CD8-positive, alpha-beta memory T cell (primary cell): Measurements from ENCODE around the gene UBE2G2. TPM values are rescaled to one million over a fixed set of nuclear protein-coding genes. Genes with fewer than 3 reads are reported as not detected.

Experiments used
- CTCF ChIA-PET: fragments of 350-600 bp; sonication (Branson Sonifier 250); formaldehyde crosslinking; loops from one replicate; lab custom pipeline; 2021; ENCODE audit warnings: antibody characterized with exemption; lab: Charles Lee
- POLR2A ChIA-PET: fragments of 350-600 bp; sonication (Branson Sonifier 250); formaldehyde crosslinking; loops from one replicate; lab custom pipeline; 2021; ENCODE audit warnings: antibody characterized with exemption; lab: Charles Lee
- DNase-seq, 5 donors: peaks; one replicate each; pipeline versions ENCODE4 v3.0.0 to v3.0.0-alpha.2; 2020 to 2022; ENCODE audit warnings: mixed read lengths in 1 of 5
- H3K27ac ChIP-seq: one replicate; pipeline ENCODE4 v1.7.0; 2013; ENCODE audit warnings: low read depth, mild to moderate bottlenecking, low read length, moderate library complexity
- H3K27me3 ChIP-seq: 2 replicates; pipeline ENCODE4 v1.7.0; 2013; ENCODE audit warnings: low read length, mild to moderate bottlenecking; ENCODE audit not compliant: insufficient read depth, poor library complexity, severe bottlenecking
- H3K36me3 ChIP-seq: 2 replicates; pipeline ENCODE4 v1.7.0; 2013; ENCODE audit warnings: mild to moderate bottlenecking, low read length, moderate library complexity; ENCODE audit not compliant: insufficient read depth
- H3K4me1 ChIP-seq: 2 replicates; pipeline ENCODE4 v1.7.0; 2013; ENCODE audit warnings: mild to moderate bottlenecking, low read length, moderate library complexity; ENCODE audit not compliant: insufficient read depth
- H3K4me3 ChIP-seq: 2 replicates; pipeline ENCODE4 v1.7.0; 2013; ENCODE audit warnings: mild to moderate bottlenecking, low read length
- H3K9me3 ChIP-seq: 2 replicates; pipeline ENCODE4 v1.7.0; 2013; ENCODE audit warnings: mild to moderate bottlenecking, low read length
- H3K27ac Mint-ChIP-seq, 8 donors: one replicate each; pipeline ENCODE4 v1.8.0; 2020 to 2021; ENCODE audit warnings: mixed read lengths in 8 of 8, mild to moderate bottlenecking in 6 of 8, inconsistent platforms in 3 of 8, moderate library complexity in 3 of 8
- H3K27me3 Mint-ChIP-seq, 2 donors: one replicate each; pipeline ENCODE4 v1.8.0; 2020 to 2021; ENCODE audit warnings: mixed read lengths in 2 of 2, mild to moderate bottlenecking in 1 of 2, moderate library complexity in 1 of 2
- H3K36me3 Mint-ChIP-seq, 3 donors: one replicate each; pipeline ENCODE4 v1.8.0; 2020 to 2021; ENCODE audit warnings: mixed read lengths in 3 of 3, inconsistent platforms in 1 of 3, mild to moderate bottlenecking in 1 of 3
- H3K4me1 Mint-ChIP-seq, 3 donors: one replicate each; pipeline ENCODE4 v1.8.0; 2020 to 2021; ENCODE audit warnings: mixed read lengths in 3 of 3, inconsistent platforms in 1 of 3, mild to moderate bottlenecking in 1 of 3
- H3K4me3 Mint-ChIP-seq, 7 donors: one replicate each; pipeline ENCODE4 v1.8.0; 2020 to 2021; ENCODE audit warnings: mixed read lengths in 7 of 7, mild to moderate bottlenecking in 6 of 7, moderate library complexity in 4 of 7, inconsistent platforms in 2 of 7
- H3K9me3 Mint-ChIP-seq, 5 donors: one replicate each; pipeline ENCODE4 v1.8.0; 2020 to 2022; ENCODE audit warnings: mixed read lengths in 5 of 5, mild to moderate bottlenecking in 3 of 5, moderate library complexity in 2 of 5, inconsistent platforms in 1 of 5
- polyA plus RNA-seq: library from polyadenylated mRNA; unstranded; fragments of 300-500 nt; fragmentation: Illumina TruSeq; gene quantifications from one replicate; pipeline ENCODE4 v1.2.3, GENCODE V29; 2021
- total RNA-seq, 2 experiments: library from RNA; stranded (reverse); gene quantifications; one replicate each; pipeline ENCODE4 v1.2.3, GENCODE V29; 2021

The UBE2G2 gene
- total and polyA plus RNA-seq, 3 experiments from 2014 or later, result 60.1 to 116 (median 112) TPM

- H3K27ac ChIP-seq, result no peak overlapping the region
- Mint-ChIP-seq H3K4me1 (peaks cover 0 to 3% (median 3%) of the 10 kb centered on the region in 3 donors), H3K9me3 (no peaks in the 10 kb centered on the region), H3K27ac (no peak overlapping the region), H3K36me3 (no peaks in the 10 kb centered on the region), H3K27me3 (no peaks in the 10 kb centered on the region), H3K4me3 (no peak overlapping the region)
- no peaks in the 10 kb centered on the region for H3K36me3 ChIP-seq
- H3K4me3 ChIP-seq, result no peak overlapping the region
- ChIA-PET POLR2A (interaction anchor here (0.6 kb wide), 1 partner anchor 1078 kb away, joined by 5 read pairs; no protein-coding TSS in a partner anchor), CTCF (no interaction called here)
- no peaks in the 10 kb centered on the region for H3K4me1 ChIP-seq
- peak in 1 of 5 donors; percentile 16 for DNase-seq
- H3K27me3 ChIP-seq, result no peaks in the 10 kb centered on the region
- no peaks in the 10 kb centered on the region for H3K9me3 ChIP-seq
Measured at GRCh38 chr21:44758781-44759627, 42.6 kb downstream of the UBE2G2 start.

GRCh38 chr21:44758141-44758561 lies 43.5 kb downstream of the UBE2G2 start:
- Mint-ChIP-seq H3K27ac (peak overlapping the region in 1 of 8 donors; percentile 68), H3K27me3 (no peaks in the 10 kb centered on the region), H3K9me3 (no peaks in the 10 kb centered on the region), H3K36me3 (no peaks in the 10 kb centered on the region), H3K4me3 (no peak overlapping the region), H3K4me1 (peaks cover 0 to 3% (median 3%) of the 10 kb centered on the region in 3 donors)
- ChIA-PET CTCF (no interaction called here), POLR2A (interaction anchor here (0.6 kb wide), 1 partner anchor 1077 kb away, joined by 5 read pairs; no protein-coding TSS in a partner anchor)
- no peak overlapping the region for H3K27ac ChIP-seq
- H3K4me1 ChIP-seq, result no peaks in the 10 kb centered on the region
- no peaks in the 10 kb centered on the region for H3K27me3 ChIP-seq
- H3K36me3 ChIP-seq, result no peaks in the 10 kb centered on the region
- peak in 1 of 5 donors; percentile 23 for DNase-seq
- no peaks in the 10 kb centered on the region for H3K9me3 ChIP-seq
- no peak overlapping the region for H3K4me3 ChIP-seq

DNA sequence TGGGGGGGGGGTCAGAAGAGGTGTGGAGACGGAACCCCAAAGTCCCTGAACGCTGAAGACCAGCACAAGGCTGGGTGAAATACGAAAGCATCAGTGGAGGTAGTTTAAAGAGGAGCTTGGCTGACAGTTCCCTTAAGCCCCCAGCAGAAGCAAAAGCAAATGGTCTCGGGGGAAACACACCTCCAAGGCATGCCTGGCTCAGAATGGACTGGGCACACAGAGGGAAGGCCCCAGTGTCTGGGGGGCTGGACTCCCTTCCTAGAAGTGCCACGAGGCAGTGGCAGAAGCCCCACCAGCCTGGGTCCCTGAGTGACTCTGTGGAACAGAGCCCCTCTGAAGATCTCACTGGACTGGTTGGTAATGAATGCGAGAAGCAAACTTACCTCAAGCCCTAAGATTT lies 43.9 kb downstream of the UBE2G2 start:
- no peaks in the 10 kb centered on the region for H3K9me3 ChIP-seq
- CTCF ChIA-PET, result no interaction called here
- peak overlapping the region in 1 of 8 donors; percentile 68 for H3K27ac Mint-ChIP-seq
- no peaks in the 10 kb centered on the region for H3K27me3 Mint-ChIP-seq
- no peak overlapping the region for H3K4me3 Mint-ChIP-seq
- H3K4me1 Mint-ChIP-seq, result peaks cover 0 to 3% (median 3%) of the 10 kb centered on the region in 3 donors
- no peak overlapping the region for H3K4me3 ChIP-seq
- no peaks in the 10 kb centered on the region for H3K36me3 ChIP-seq
- no peaks in the 10 kb centered on the region for H3K4me1 ChIP-seq
- no peaks in the 10 kb centered on the region for H3K9me3 Mint-ChIP-seq
- no peak for DNase-seq
- no peaks in the 10 kb centered on the region for H3K27me3 ChIP-seq
- H3K27ac ChIP-seq, result no peak overlapping the region
- POLR2A ChIA-PET, result no interaction called here
- H3K36me3 Mint-ChIP-seq, result no peaks in the 10 kb centered on the region

DNA sequence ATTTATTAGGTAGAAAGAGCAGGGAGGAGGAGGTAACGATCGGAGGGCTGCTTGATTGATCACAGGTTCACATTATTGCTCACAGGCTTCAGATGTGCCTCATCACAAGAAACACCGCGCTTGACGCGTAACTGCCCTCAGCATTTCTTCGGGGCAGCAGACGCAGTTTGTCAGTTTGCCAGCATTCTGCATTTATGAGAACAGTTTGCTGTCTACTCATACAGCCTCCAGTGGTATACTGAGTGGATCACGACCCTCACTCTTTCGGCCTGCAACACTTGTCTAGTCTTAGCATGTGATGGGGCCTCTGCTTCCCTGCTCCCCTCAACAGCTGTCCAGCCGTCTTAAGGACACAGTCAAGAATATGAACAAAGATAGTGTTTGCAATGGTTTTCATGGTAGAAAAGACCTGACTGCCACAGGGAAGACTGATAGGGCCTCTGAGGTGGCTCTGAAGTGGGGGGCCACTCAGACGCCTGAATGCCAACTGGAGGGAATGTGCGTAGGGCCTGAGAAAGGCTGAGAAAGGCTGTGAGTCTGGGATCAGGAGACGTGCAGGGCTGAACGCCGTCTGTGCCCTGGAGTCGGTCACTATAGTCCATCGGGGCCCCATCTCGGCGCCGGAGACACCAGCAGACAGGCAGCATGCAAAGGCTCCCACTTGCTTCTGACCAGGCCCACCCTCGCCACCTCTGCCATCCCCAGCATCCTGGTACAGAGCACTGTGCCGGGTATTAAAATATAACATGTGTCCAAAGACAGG lies 45.0 kb downstream of the UBE2G2 start:
- no peaks in the 10 kb centered on the region for H3K9me3 Mint-ChIP-seq
- Histone ChIP-seq H3K36me3 (no peaks in the 10 kb centered on the region), H3K27me3 (no peaks in the 10 kb centered on the region), H3K9me3 (no peaks in the 10 kb centered on the region), H3K4me1 (no peaks in the 10 kb centered on the region), H3K27ac (no peak overlapping the region), H3K4me3 (no peak overlapping the region)
- POLR2A ChIA-PET, result no interaction called here
- H3K27ac Mint-ChIP-seq, result peak overlapping the region in 1 of 8 donors; percentile 32
- H3K36me3 Mint-ChIP-seq, result no peaks in the 10 kb centered on the region
- H3K4me3 Mint-ChIP-seq, result no peak overlapping the region
- peaks cover 0 to 3% (median 3%) of the 10 kb centered on the region in 3 donors for H3K4me1 Mint-ChIP-seq
- H3K27me3 Mint-ChIP-seq, result no peaks in the 10 kb centered on the region
- CTCF ChIA-PET, result no interaction called here
- DNase-seq, result peak in 1 of 5 donors; percentile 26

DNA sequence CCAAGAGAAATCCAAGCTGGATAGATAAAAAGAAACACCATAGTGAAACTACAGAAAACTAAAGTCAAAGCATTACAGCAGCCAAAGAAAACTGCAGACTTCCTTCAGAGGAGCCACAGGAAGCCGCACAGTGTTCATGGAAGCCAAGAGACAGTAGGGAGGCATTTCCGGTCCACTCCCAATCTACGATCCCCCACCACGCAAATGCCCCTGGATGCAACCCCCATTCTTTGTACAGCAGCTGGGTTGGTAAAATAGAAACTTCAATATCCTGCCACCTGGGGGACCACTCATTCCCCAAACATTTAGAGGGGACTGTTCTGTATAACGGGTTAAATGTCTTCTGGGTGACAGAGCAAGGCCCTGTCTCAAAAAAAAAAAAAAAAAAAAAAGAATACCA lies 46.4 kb downstream of the UBE2G2 start:
- H3K27ac Mint-ChIP-seq, result no peak overlapping the region

GRCh38 chr21:44753357-44753756 lies 48.3 kb downstream of the UBE2G2 start:
- ChIA-PET POLR2A (no interaction called here), CTCF (interaction anchor here (1.0 to 2.3 kb wide), 4 partner anchors 11 to 243 kb away, joined by 3 to 5 read pairs (median 4); no protein-coding TSS in a partner anchor)
- Histone ChIP-seq H3K4me3 (no peak overlapping the region), H3K36me3 (no peaks in the 10 kb centered on the region), H3K27me3 (peaks cover 11% of the 10 kb centered on the region), H3K9me3 (no peaks in the 10 kb centered on the region), H3K27ac (no peak overlapping the region), H3K4me1 (no peaks in the 10 kb centered on the region)
- DNase-seq, result peak in 1 of 5 donors; percentile 12
- Mint-ChIP-seq H3K27ac (no peak overlapping the region), H3K36me3 (no peaks in the 10 kb centered on the region), H3K4me1 (no peaks in the 10 kb centered on the region), H3K27me3 (peaks cover 0 to 14% of the 10 kb centered on the region in 2 donors), H3K4me3 (no peak overlapping the region), H3K9me3 (no peaks in the 10 kb centered on the region)

More for the DNA sequence above, 46.4 kb downstream of the UBE2G2 start:
- Histone ChIP-seq H3K27ac (no peak overlapping the region), H3K9me3 (no peaks in the 10 kb centered on the region), H3K4me3 (no peak overlapping the region), H3K27me3 (peaks cover 7% of the 10 kb centered on the region), H3K36me3 (no peaks in the 10 kb centered on the region), H3K4me1 (no peaks in the 10 kb centered on the region)
- ChIA-PET CTCF (interaction anchor here (1.5 kb wide), 1 partner anchor 245 kb away, joined by 5 read pairs; no protein-coding TSS in a partner anchor), POLR2A (interaction anchor here (0.7 kb wide), 1 partner anchor 137 kb away, joined by 4 read pairs; no protein-coding TSS in a partner anchor)
- Mint-ChIP-seq H3K9me3 (no peaks in the 10 kb centered on the region), H3K27me3 (peaks cover 0 to 9% of the 10 kb centered on the region in 2 donors), H3K4me3 (no peak overlapping the region), H3K36me3 (no peaks in the 10 kb centered on the region), H3K4me1 (no peaks in the 10 kb centered on the region)
- DNase-seq, result no peak

DNA sequence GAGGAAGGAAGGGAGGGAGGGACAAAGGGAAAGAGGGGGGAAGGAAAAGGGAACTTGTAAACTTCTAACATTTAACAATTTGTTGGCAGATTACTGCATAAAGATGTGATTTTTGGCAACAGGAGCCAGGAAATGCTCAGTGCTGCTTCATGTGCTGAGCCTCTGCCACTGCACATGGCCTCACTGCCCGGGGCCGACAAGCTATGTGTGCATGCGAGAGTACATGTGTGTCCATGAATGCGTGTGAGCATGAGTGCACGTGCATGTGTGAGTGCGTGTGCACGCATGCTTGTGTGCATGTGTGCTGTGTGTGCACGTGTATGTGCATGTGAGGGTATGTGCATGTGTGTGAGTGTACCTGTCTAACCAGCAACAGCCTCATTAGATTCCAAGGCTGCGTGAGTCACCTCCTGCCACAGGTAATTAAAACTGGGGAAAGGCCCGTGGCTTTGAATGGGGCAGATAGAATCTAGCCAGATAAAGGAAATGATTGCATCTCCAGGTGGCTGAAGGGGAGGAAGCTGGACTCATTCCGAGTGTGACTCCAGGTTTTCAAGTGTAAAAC lies 48.9 kb downstream of the UBE2G2 start:
- no peak overlapping the region for H3K27ac ChIP-seq
- Mint-ChIP-seq H3K36me3 (no peaks in the 10 kb centered on the region), H3K9me3 (no peaks in the 10 kb centered on the region), H3K4me1 (no peaks in the 10 kb centered on the region), H3K27ac (no peak overlapping the region), H3K4me3 (no peak overlapping the region), H3K27me3 (peaks cover 0 to 14% of the 10 kb centered on the region in 2 donors)
- DNase-seq, result peak in 1 of 5 donors; percentile 31
- H3K27me3 ChIP-seq, result peaks cover 11% of the 10 kb centered on the region
- ChIA-PET POLR2A (no interaction called here), CTCF (interaction anchor here (1.5 to 2.3 kb wide), 2 partner anchors 10 to 242 kb away, joined by 5 read pairs; no protein-coding TSS in a partner anchor)
- no peaks in the 10 kb centered on the region for H3K4me1 ChIP-seq
- no peak overlapping the region for H3K4me3 ChIP-seq
- H3K9me3 ChIP-seq, result no peaks in the 10 kb centered on the region
- no peaks in the 10 kb centered on the region for H3K36me3 ChIP-seq
